Measurements from ENCODE around the gene UQCRH. TPM values are rescaled to one million over a fixed set of nuclear protein-coding genes. Genes with fewer than 3 reads are reported as not detected.
A peak's percentile ranks its signal among the peaks of the same experiment; 100 is the strongest.

Gene UQCRH
- total RNA-seq, 1 experiment from 2014 or later: 508 TPM

- DNase-seq: no peak
- Histone ChIP-seq H3K4me1 (ENCODE audit: insufficient read depth, low read length) (no peaks in the 10 kb centered on the region), H4K91ac (ENCODE audit: insufficient read length, low read depth, low read length) (no peak overlapping the region), H3K9ac (ENCODE audit: extremely low read depth, insufficient read length, low read length) (no peak overlapping the region), H3K4ac (ENCODE audit: low read depth, low read length) (no peak overlapping the region), H3K27ac (ENCODE audit: insufficient read length, low read depth, low read length) (no peak overlapping the region), H3K79me1 (ENCODE audit: insufficient read depth, low read depth, low read length, poor library complexity, severe bottlenecking) (no peaks in the 10 kb centered on the region), H3K14ac (ENCODE audit: insufficient read depth, low read length) (no peak overlapping the region), H3K23me2 (ENCODE audit: insufficient read length, low read depth, low read length, poor library complexity, severe bottlenecking) (no peaks in the 10 kb centered on the region), H4K5ac (ENCODE audit: insufficient read length, low read depth, low read length) (no peak overlapping the region), H2BK15ac (ENCODE audit: low read depth, low read length) (no peak overlapping the region), H2AFZ (ENCODE audit: low read length) (no peak overlapping the region), H3T11ph (ENCODE audit: low read length) (no peak overlapping the region), H3K79me2 (ENCODE audit: insufficient read depth, low read length) (no peaks in the 10 kb centered on the region), H4K20me1 (ENCODE audit: control insufficient read depth, insufficient read depth, insufficient read length) (no peaks in the 10 kb centered on the region), H3K9me3 (ENCODE audit: control insufficient read depth, low read depth, low read length) (no peaks in the 10 kb centered on the region), H3K18ac (ENCODE audit: insufficient read length, low read depth, low read length) (no peak overlapping the region), H2AK5ac (ENCODE audit: insufficient read length, low read length) (no peak overlapping the region), H2BK120ac (ENCODE audit: low read depth, low read length, poor library complexity, severe bottlenecking) (no peak overlapping the region), H2BK5ac (ENCODE audit: insufficient read length, low read length) (no peak overlapping the region), H3K23ac (ENCODE audit: insufficient read length, low read depth, low read length) (no peak overlapping the region), H4K8ac (replicated peaks; ENCODE audit: insufficient read length, low read depth, low read length) (no peak overlapping the region), H2BK12ac (ENCODE audit: insufficient read length, low read depth, low read length) (no peak overlapping the region), H3K4me2 (ENCODE audit: insufficient read depth, insufficient read length, low read length) (no peak overlapping the region), H3K27me3 (ENCODE audit: insufficient read depth, low read length) (no peaks in the 10 kb centered on the region), H3K56ac (ENCODE audit: insufficient read length, low read depth, low read length) (no peak overlapping the region), H2BK20ac (ENCODE audit: low read depth, low read length, poor library complexity, severe bottlenecking) (no peak overlapping the region)
- no peaks in the 10 kb centered on the region for H3K9me3 Mint-ChIP-seq
- H3K36me3 Mint-ChIP-seq (ENCODE audit: insufficient read depth in 1 of 3, low read depth in 3 of 3): peaks cover 20 to 50% (median 43%) of the 10 kb centered on the region in 3 experiments; a peak in 6 of 7 replicates
- H3K27ac Mint-ChIP-seq: peak overlapping the region in 1 of 3 experiments; percentile 33; a peak in 2 of 7 replicates
- H3K4me1 Mint-ChIP-seq: peaks cover 0 to 13% of the 10 kb centered on the region in 2 experiments; a peak in 2 of 4 replicates
- no CpG with 5 or more reads among the region's 1 CpG for WGBS (ENCODE audit: extremely low coverage, insufficient read length, low lambda C conversion rate)
- no peak for TF ChIP-seq CTCF (conservative IDR thresholded peaks at IDR 0.05)
- H3K27me3 Mint-ChIP-seq (ENCODE audit: low read depth): no peaks in the 10 kb centered on the region; the same call in 1 of the 2 replicates
- no peak overlapping the region for H3K4me3 Mint-ChIP-seq
Observed at GRCh38 chr1:46288485-46289133, 14.9 kb upstream of the UQCRH start.
